SK-N-SH treated with all-trans-retinoic acid at 6 μM for 48 hours (cell line): ENCODE measurements around the gene UGGT1.

ENCODE experiments used
- ATAC-seq: fragments of 200-7000 bp; cut with Tn5 transposase; 3 replicates; pipeline ENCODE4 v1.9.1; 2020; ENCODE audit warnings: mild to moderate bottlenecking, moderate library complexity
- ARNTL ChIP-seq: fragments of 450-650 bp; formaldehyde crosslinking; IDR thresholded peaks from 2 replicates; pipeline ENCODE4 v1.5.0; 2020; ENCODE audit warnings: low read depth, mild to moderate bottlenecking, moderate library complexity, borderline replicate concordance
- BACH2 ChIP-seq: fragments of 250-450 bp; sonication (Bioruptor Pico); IDR thresholded peaks from 2 replicates; pipeline ENCODE4 v1.9.0; 2021; ENCODE audit warnings: mild to moderate bottlenecking, borderline replicate concordance
- CSDC2 ChIP-seq: fragments of 250-450 bp; sonication (Bioruptor Pico); IDR thresholded peaks from 2 replicates; pipeline ENCODE4 v1.5.0; 2020; ENCODE audit warnings: mild to moderate bottlenecking, moderate library complexity
- ESRRG ChIP-seq: fragments of 250-450 bp; sonication (Bioruptor Pico); IDR thresholded peaks from 2 replicates; pipeline ENCODE4 v1.6.1; 2021; ENCODE audit warnings: mild to moderate bottlenecking
- GLIS3 ChIP-seq: fragments of 250-450 bp; sonication (Bioruptor Pico); IDR thresholded peaks from 2 replicates; pipeline ENCODE4 v1.5.0; 2020; ENCODE audit warnings: mild to moderate bottlenecking, moderate library complexity
- ISL1 ChIP-seq: fragments of 250-450 bp; sonication (Bioruptor Pico); IDR thresholded peaks from 2 replicates; pipeline ENCODE4 v2.1.2; 2022; ENCODE audit warnings: mild to moderate bottlenecking, moderate library complexity
- OSR1 ChIP-seq: fragments of 250-450 bp; sonication (Bioruptor Pico); IDR thresholded peaks from 2 replicates; pipeline ENCODE4 v1.8.0; 2022; ENCODE audit warnings: moderate library complexity, mild to moderate bottlenecking, inconsistent platforms
- POU6F1 ChIP-seq: fragments of 250-450 bp; sonication (Bioruptor Pico); IDR thresholded peaks from 2 replicates; pipeline ENCODE4 v1.8.0; 2021; ENCODE audit warnings: low read depth, mild to moderate bottlenecking, moderate library complexity, borderline replicate concordance
- PPARA ChIP-seq: fragments of 250-450 bp; sonication (Bioruptor Pico); IDR thresholded peaks from 2 replicates; pipeline ENCODE4 v1.5.0; 2020; ENCODE audit warnings: mild to moderate bottlenecking, borderline replicate concordance
- RARB ChIP-seq: fragments of 250-450 bp; sonication (Bioruptor Pico); IDR thresholded peaks from 2 replicates; pipeline ENCODE4 v1.8.0; 2021; ENCODE audit warnings: mild to moderate bottlenecking, moderate library complexity
- SNAI2 ChIP-seq: fragments of 250-450 bp; sonication (Bioruptor Pico); IDR thresholded peaks from 2 replicates; pipeline ENCODE4 v1.5.0; 2020; ENCODE audit warnings: mild to moderate bottlenecking, moderate library complexity
- TOX ChIP-seq: fragments of 250-450 bp; sonication (Bioruptor Pico); IDR thresholded peaks from 2 replicates; pipeline ENCODE4 v1.8.0; 2021; ENCODE audit warnings: mild to moderate bottlenecking, moderate library complexity, borderline replicate concordance
- ZC3H10 ChIP-seq: fragments of 250-450 bp; sonication (Bioruptor Pico); IDR thresholded peaks from 2 replicates; pipeline ENCODE4 v1.5.1; 2021; ENCODE audit warnings: mild to moderate bottlenecking, moderate library complexity
- ZFP3 ChIP-seq: fragments of 250-450 bp; sonication (Bioruptor Pico); IDR thresholded peaks from 2 replicates; pipeline ENCODE4 v1.5.0; 2020; ENCODE audit warnings: mild to moderate bottlenecking, moderate library complexity
- ZNF565 ChIP-seq: fragments of 450-650 bp; formaldehyde crosslinking; conservative IDR thresholded peaks from 2 replicates; pipeline ENCODE4 v1.5.0; 2020; ENCODE audit warnings: low read depth, mild to moderate bottlenecking, moderate library complexity
- ZNF70 ChIP-seq: fragments of 450-650 bp; formaldehyde crosslinking; IDR thresholded peaks from 2 replicates; pipeline ENCODE4 v1.5.0; 2020; ENCODE audit warnings: mild to moderate bottlenecking, moderate library complexity
- ZNF8 ChIP-seq: fragments of 450-650 bp; formaldehyde crosslinking; IDR thresholded peaks from 2 replicates; pipeline ENCODE4 v1.5.0; 2020; ENCODE audit warnings: mild to moderate bottlenecking, moderate library complexity
- TF ChIP-seq, protein P1 (sequence below): fragments of 250-450 bp; sonication (Bioruptor Pico); IDR thresholded peaks from 2 replicates; pipeline ENCODE4 v1.5.1; 2021; ENCODE audit warnings: mild to moderate bottlenecking, moderate library complexity
- TF ChIP-seq, protein P2 (sequence below): fragments of 250-450 bp; sonication (Bioruptor Pico); IDR thresholded peaks from 2 replicates; pipeline ENCODE4 v1.5.1; 2020; ENCODE audit warnings: low read depth, mild to moderate bottlenecking, moderate library complexity
- TF ChIP-seq, protein P3 (sequence below): fragments of 250-450 bp; sonication (Bioruptor Pico); IDR thresholded peaks from 2 replicates; pipeline ENCODE4 v1.5.0; 2020; ENCODE audit warnings: mild to moderate bottlenecking, moderate library complexity
- TF ChIP-seq, protein P4 (sequence below): fragments of 250-450 bp; sonication (Bioruptor Pico); IDR thresholded peaks from 2 replicates; pipeline ENCODE4 v1.8.0; 2020; ENCODE audit warnings: mild to moderate bottlenecking, moderate library complexity, borderline replicate concordance

The UGGT1 gene

GRCh38 chr2:128195435-128195984 lies 104.5 kb downstream of the UGGT1 start:
- TF ChIP-seq, protein P1, sequence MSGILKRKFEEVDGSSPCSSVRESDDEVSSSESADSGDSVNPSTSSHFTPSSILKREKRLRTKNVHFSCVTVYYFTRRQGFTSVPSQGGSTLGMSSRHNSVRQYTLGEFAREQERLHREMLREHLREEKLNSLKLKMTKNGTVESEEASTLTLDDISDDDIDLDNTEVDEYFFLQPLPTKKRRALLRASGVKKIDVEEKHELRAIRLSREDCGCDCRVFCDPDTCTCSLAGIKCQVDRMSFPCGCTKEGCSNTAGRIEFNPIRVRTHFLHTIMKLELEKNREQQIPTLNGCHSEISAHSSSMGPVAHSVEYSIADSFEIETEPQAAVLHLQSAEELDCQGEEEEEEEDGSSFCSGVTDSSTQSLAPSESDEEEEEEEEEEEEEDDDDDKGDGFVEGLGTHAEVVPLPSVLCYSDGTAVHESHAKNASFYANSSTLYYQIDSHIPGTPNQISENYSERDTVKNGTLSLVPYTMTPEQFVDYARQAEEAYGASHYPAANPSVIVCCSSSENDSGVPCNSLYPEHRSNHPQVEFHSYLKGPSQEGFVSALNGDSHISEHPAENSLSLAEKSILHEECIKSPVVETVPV (CRISPR knock-in tag) = no peak
- TF ChIP-seq PPARA (CRISPR knock-in tag) (no peak), ZNF565 (no peak), ZNF8 (CRISPR knock-in tag) (no peak), SNAI2 (CRISPR knock-in tag) (no peak), CSDC2 (CRISPR knock-in tag) (no peak), ZC3H10 (no peak), POU6F1 (no peak), ZNF70 (CRISPR knock-in tag) (no peak), ESRRG (CRISPR knock-in tag) (no peak), BACH2 (no peak)
- no peak for ATAC-seq

- no peak for ATAC-seq
- no peak for TF ChIP-seq PPARA (CRISPR knock-in tag)
- no peak for TF ChIP-seq ISL1 (CRISPR knock-in tag)
- no peak for TF ChIP-seq ZNF565
- TF ChIP-seq GLIS3 (CRISPR knock-in tag) = no peak
- no peak for TF ChIP-seq SNAI2 (CRISPR knock-in tag)
- TF ChIP-seq ESRRG (CRISPR knock-in tag) = no peak
- no peak for TF ChIP-seq ZC3H10
- no peak for TF ChIP-seq TOX (CRISPR knock-in tag)
- no peak for TF ChIP-seq ZNF70 (CRISPR knock-in tag)
- no peak for TF ChIP-seq POU6F1
Measured at GRCh38 chr2:128196026-128196425, 105.0 kb downstream of the UGGT1 start.

DNA sequence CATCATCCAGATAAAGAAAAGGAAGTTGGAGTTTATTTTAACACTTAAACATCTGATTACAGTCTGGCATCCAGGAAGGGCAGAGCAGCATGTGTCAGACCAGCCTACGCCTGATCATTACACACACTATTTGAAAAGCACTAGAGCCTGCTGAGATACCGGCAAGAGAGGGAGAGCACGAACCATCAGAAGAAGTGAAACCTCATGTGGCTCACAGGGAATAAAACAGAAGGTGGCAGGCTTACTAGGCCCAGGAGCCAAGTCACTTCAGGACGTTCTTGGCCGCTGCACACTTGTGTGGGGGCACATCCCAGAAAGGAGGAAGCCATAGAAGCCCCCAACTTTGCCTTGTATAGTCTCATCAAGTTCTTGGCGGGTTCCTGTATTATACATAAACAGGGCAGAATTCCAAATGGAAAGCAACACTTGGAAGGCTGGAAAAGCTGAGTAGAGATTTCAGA lies 105.5 kb downstream of the UGGT1 start:
- no peak for TF ChIP-seq PPARA (CRISPR knock-in tag)
- no peak for TF ChIP-seq POU6F1
- TF ChIP-seq, protein P2, sequence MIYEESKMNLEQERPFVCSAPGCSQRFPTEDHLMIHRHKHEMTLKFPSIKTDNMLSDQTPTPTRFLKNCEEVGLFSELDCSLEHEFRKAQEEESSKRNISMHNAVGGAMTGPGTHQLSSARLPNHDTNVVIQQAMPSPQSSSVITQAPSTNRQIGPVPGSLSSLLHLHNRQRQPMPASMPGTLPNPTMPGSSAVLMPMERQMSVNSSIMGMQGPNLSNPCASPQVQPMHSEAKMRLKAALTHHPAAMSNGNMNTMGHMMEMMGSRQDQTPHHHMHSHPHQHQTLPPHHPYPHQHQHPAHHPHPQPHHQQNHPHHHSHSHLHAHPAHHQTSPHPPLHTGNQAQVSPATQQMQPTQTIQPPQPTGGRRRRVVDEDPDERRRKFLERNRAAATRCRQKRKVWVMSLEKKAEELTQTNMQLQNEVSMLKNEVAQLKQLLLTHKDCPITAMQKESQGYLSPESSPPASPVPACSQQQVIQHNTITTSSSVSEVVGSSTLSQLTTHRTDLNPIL (CRISPR knock-in tag) = no peak
- no peak for TF ChIP-seq ZNF70 (CRISPR knock-in tag)
- TF ChIP-seq, protein P3, sequence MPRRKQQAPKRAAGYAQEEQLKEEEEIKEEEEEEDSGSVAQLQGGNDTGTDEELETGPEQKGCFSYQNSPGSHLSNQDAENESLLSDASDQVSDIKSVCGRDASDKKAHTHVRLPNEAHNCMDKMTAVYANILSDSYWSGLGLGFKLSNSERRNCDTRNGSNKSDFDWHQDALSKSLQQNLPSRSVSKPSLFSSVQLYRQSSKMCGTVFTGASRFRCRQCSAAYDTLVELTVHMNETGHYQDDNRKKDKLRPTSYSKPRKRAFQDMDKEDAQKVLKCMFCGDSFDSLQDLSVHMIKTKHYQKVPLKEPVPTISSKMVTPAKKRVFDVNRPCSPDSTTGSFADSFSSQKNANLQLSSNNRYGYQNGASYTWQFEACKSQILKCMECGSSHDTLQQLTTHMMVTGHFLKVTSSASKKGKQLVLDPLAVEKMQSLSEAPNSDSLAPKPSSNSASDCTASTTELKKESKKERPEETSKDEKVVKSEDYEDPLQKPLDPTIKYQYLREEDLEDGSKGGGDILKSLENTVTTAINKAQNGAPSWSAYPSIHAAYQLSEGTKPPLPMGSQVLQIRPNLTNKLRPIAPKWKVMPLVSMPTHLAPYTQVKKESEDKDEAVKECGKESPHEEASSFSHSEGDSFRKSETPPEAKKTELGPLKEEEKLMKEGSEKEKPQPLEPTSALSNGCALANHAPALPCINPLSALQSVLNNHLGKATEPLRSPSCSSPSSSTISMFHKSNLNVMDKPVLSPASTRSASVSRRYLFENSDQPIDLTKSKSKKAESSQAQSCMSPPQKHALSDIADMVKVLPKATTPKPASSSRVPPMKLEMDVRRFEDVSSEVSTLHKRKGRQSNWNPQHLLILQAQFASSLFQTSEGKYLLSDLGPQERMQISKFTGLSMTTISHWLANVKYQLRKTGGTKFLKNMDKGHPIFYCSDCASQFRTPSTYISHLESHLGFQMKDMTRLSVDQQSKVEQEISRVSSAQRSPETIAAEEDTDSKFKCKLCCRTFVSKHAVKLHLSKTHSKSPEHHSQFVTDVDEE = no peak
- no peak for TF ChIP-seq TOX (CRISPR knock-in tag)
- no peak for TF ChIP-seq CSDC2 (CRISPR knock-in tag)
- no peak for TF ChIP-seq ZNF565
- TF ChIP-seq ZFP3 (CRISPR knock-in tag) = no peak
- no peak for TF ChIP-seq ZC3H10
- TF ChIP-seq, protein P4, sequence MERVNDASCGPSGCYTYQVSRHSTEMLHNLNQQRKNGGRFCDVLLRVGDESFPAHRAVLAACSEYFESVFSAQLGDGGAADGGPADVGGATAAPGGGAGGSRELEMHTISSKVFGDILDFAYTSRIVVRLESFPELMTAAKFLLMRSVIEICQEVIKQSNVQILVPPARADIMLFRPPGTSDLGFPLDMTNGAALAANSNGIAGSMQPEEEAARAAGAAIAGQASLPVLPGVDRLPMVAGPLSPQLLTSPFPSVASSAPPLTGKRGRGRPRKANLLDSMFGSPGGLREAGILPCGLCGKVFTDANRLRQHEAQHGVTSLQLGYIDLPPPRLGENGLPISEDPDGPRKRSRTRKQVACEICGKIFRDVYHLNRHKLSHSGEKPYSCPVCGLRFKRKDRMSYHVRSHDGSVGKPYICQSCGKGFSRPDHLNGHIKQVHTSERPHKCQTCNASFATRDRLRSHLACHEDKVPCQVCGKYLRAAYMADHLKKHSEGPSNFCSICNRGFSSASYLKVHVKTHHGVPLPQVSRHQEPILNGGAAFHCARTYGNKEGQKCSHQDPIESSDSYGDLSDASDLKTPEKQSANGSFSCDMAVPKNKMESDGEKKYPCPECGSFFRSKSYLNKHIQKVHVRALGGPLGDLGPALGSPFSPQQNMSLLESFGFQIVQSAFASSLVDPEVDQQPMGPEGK (CRISPR knock-in tag) = no peak
- TF ChIP-seq RARB = no peak
- TF ChIP-seq OSR1 = no peak
- no peak for TF ChIP-seq ARNTL
- ATAC-seq = no peak
